ENCODE measurements around the gene ARHGAP6.
A peak's percentile ranks its signal among the peaks of the same experiment; 100 is the strongest.

ARHGAP6 gene

GRCh38 chrX:11567528-11568220, 98.0 kb downstream of the ARHGAP6 start:
- no peak for TF ChIP-seq CTCF (IDR thresholded peaks at IDR 0.05; ENCODE audit: extremely low read depth, missing control alignments)
- no peak for DNase-seq (ENCODE audit: low spot score)

GRCh38 chrX:11566789-11567188, 98.9 kb downstream of the ARHGAP6 start:
- no peak for TF ChIP-seq CTCF (IDR thresholded peaks at IDR 0.05; ENCODE audit: extremely low read depth, missing control alignments)
- DNase-seq (ENCODE audit: low spot score): no peak

GRCh38 chrX:11566173-11566572, 99.5 kb downstream of the ARHGAP6 start:
- no peak for DNase-seq (ENCODE audit: low spot score)

GRCh38 chrX:11564546-11564945, 101.2 kb downstream of the ARHGAP6 start:
- no peak for DNase-seq (ENCODE audit: low spot score)
- TF ChIP-seq CTCF (IDR thresholded peaks at IDR 0.05; ENCODE audit: extremely low read depth, missing control alignments): no peak

More at GRCh38 chrX:11566173-11566572, 99.5 kb downstream of the ARHGAP6 start:
- no peak for TF ChIP-seq CTCF (IDR thresholded peaks at IDR 0.05; ENCODE audit: extremely low read depth, missing control alignments)

GRCh38 chrX:11562570-11562969, 103.2 kb downstream of the ARHGAP6 start:
- TF ChIP-seq CTCF (IDR thresholded peaks at IDR 0.05; ENCODE audit: extremely low read depth, missing control alignments): no peak
- DNase-seq (ENCODE audit: low spot score): no peak

- no peak for TF ChIP-seq CTCF (IDR thresholded peaks at IDR 0.05; ENCODE audit: extremely low read depth, missing control alignments)
- peak; percentile 3 for DNase-seq (ENCODE audit: low spot score)
Measured at GRCh38 chrX:11558972-11559371, 106.7 kb downstream of the ARHGAP6 start.

- DNase-seq (ENCODE audit: low spot score): no peak
- TF ChIP-seq CTCF (IDR thresholded peaks at IDR 0.05; ENCODE audit: extremely low read depth, missing control alignments): no peak
Measured at GRCh38 chrX:11557120-11557519, 108.6 kb downstream of the ARHGAP6 start.
